SU-DHL-6 (cell line): ENCODE data around the gene MLANA.

ENCODE experiments used
- H2AFZ ChIP-seq: fragments of 200-600 bp; sonication (generic); 2 replicates; pipeline ENCODE4 v1.6.1; 2014; ENCODE audit warnings: low read depth, mild to moderate bottlenecking, moderate library complexity, mixed read lengths, antibody characterized with exemption, low read length; ENCODE audit not compliant: severe bottlenecking
- H3F3A ChIP-seq: fragments of 200-600 bp; shearing (Covaris generic); 2 replicates; pipeline ENCODE4 v1.6.0; 2016; ENCODE audit warnings: antibody characterized with exemption, mild to moderate bottlenecking; ENCODE audit not compliant: insufficient read depth
- H3K27ac ChIP-seq: fragments of 200-600 bp; sonication (generic); 2 replicates; pipeline ENCODE4 v1.5.1; 2016; ENCODE audit warnings: low read depth, mild to moderate bottlenecking, low read length, moderate library complexity, mixed read lengths
- H3K27me3 ChIP-seq: fragments of 200-600 bp; sonication (generic), shearing (Covaris generic); 2 replicates; pipeline ENCODE4 v1.6.0; 2014; ENCODE audit warnings: mild to moderate bottlenecking, low read length
- H3K36me3 ChIP-seq: fragments of 200-600 bp; sonication (generic); 2 replicates; pipeline ENCODE4 v1.6.1; 2014; ENCODE audit warnings: mild to moderate bottlenecking, low read length, mixed read lengths
- H3K4me2 ChIP-seq: fragments of 300-600, 200-600 bp; shearing (Covaris generic), sonication (generic); 2 replicates; pipeline ENCODE4 v1.6.0; 2014; ENCODE audit warnings: low read length, low read depth, mild to moderate bottlenecking; ENCODE audit not compliant: poor library complexity, severe bottlenecking
- H3K4me3 ChIP-seq: fragments of 200-600 bp; sonication (generic); 2 replicates; pipeline ENCODE4 v1.5.1; 2014; ENCODE audit warnings: antibody characterized with exemption, low read length, mild to moderate bottlenecking, mixed read lengths; ENCODE audit not compliant: insufficient read depth, poor library complexity, severe bottlenecking
- H3K79me2 ChIP-seq: fragments of 200-600 bp; sonication (generic); 2 replicates; pipeline ENCODE4 v1.6.1; 2014; ENCODE audit warnings: mild to moderate bottlenecking, low read length, moderate library complexity; ENCODE audit not compliant: insufficient read depth
- H3K9ac ChIP-seq: fragments of 200-600 bp; sonication (generic); 2 replicates; pipeline ENCODE4 v1.7.0; 2014; ENCODE audit warnings: mild to moderate bottlenecking, low read length
- H3K9me2 ChIP-seq: fragments of 200-600 bp; sonication (generic); replicated peaks from 2 replicates; pipeline ENCODE4 v1.6.1; 2014; ENCODE audit warnings: low read length; ENCODE audit not compliant: insufficient read depth
- H3K9me3 ChIP-seq: fragments of 200-600 bp; sonication (generic); 2 replicates; pipeline ENCODE4 v1.6.1; 2014; ENCODE audit warnings: low read length, mixed read lengths; ENCODE audit not compliant: insufficient read depth
- H4K20me1 ChIP-seq: fragments of 200-600 bp; sonication (generic); 2 replicates; pipeline ENCODE4 v1.6.1; 2014; ENCODE audit warnings: low read depth, mild to moderate bottlenecking, antibody characterized with exemption, low read length, moderate library complexity, mixed read lengths
- EZH2phosphoT487 ChIP-seq: fragments of 200-600 bp; sonication (generic), shearing (Covaris generic); conservative IDR thresholded peaks from 2 replicates; pipeline ENCODE4 v1.6.1; 2018; ENCODE audit warnings: mild to moderate bottlenecking, antibody characterized with exemption, low read length, moderate library complexity, mixed read lengths
- TF ChIP-seq, protein P1 (sequence below): fragments of 200-600 bp; sonication (generic); IDR thresholded peaks from one replicate; pipeline ENCODE4 v1.5.1; 2017; ENCODE audit warnings: antibody characterized with exemption, mild to moderate bottlenecking, low read length, moderate library complexity; ENCODE audit not compliant: insufficient read depth, poor library complexity, severe bottlenecking

The MLANA gene

GRCh38 chr9:5953743-5954707 lies 63.3 kb downstream of the MLANA start:
- Histone ChIP-seq H3K9me2 (no peaks in the 10 kb centered on the region), H3K27me3 (no peaks in the 10 kb centered on the region), H3K36me3 (0 out of 2 replicates have a peak, but pooled peaks cover 4% of the 10 kb centered on the region), H3K79me2 (0 out of 2 replicates have a peak, but pooled peaks cover 5% of the 10 kb centered on the region), H3K4me2 (no peak overlapping the region), H3K9me3 (no peaks in the 10 kb centered on the region), H3K27ac (no peak overlapping the region), H4K20me1 (peaks cover 7% of the 10 kb centered on the region; the same call in 1 of the 2 replicates), H2AFZ (no peak overlapping the region), H3F3A (no peaks in the 10 kb centered on the region), H3K9ac (no peak overlapping the region), H3K4me3 (no peak overlapping the region)
- no peak for TF ChIP-seq EZH2phosphoT487
- TF ChIP-seq, protein P1, sequence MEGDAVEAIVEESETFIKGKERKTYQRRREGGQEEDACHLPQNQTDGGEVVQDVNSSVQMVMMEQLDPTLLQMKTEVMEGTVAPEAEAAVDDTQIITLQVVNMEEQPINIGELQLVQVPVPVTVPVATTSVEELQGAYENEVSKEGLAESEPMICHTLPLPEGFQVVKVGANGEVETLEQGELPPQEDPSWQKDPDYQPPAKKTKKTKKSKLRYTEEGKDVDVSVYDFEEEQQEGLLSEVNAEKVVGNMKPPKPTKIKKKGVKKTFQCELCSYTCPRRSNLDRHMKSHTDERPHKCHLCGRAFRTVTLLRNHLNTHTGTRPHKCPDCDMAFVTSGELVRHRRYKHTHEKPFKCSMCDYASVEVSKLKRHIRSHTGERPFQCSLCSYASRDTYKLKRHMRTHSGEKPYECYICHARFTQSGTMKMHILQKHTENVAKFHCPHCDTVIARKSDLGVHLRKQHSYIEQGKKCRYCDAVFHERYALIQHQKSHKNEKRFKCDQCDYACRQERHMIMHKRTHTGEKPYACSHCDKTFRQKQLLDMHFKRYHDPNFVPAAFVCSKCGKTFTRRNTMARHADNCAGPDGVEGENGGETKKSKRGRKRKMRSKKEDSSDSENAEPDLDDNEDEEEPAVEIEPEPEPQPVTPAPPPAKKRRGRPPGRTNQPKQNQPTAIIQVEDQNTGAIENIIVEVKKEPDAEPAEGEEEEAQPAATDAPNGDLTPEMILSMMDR = no peak

GRCh38 chr9:5957166-5957565 lies 66.5 kb downstream of the MLANA start:
- H3K79me2 ChIP-seq = 0 out of 2 replicates have a peak, but pooled peaks cover 5% of the 10 kb centered on the region
- 0 out of 2 replicates have a peak, but pooled peaks cover 4% of the 10 kb centered on the region for H3K36me3 ChIP-seq
- no peak overlapping the region for H3K4me2 ChIP-seq
- H4K20me1 ChIP-seq = peaks cover 7% of the 10 kb centered on the region; the same call in 1 of the 2 replicates
- no peaks in the 10 kb centered on the region; the same call in 1 of the 2 replicates for H3F3A ChIP-seq
- TF ChIP-seq, protein P1 = no peak
- no peak for TF ChIP-seq EZH2phosphoT487
- H3K27me3 ChIP-seq = no peaks in the 10 kb centered on the region
- H3K9ac ChIP-seq = no peak overlapping the region
- no peak overlapping the region for H3K4me3 ChIP-seq
- H3K9me3 ChIP-seq = no peaks in the 10 kb centered on the region
- H2AFZ ChIP-seq = no peak overlapping the region
- no peaks in the 10 kb centered on the region for H3K9me2 ChIP-seq
- no peak overlapping the region for H3K27ac ChIP-seq

GRCh38 chr9:5958273-5958672 lies 67.6 kb downstream of the MLANA start:
- Histone ChIP-seq H3K9ac (no peak overlapping the region), H3K36me3 (0 out of 2 replicates have a peak, but pooled peaks cover 4% of the 10 kb centered on the region), H3K9me2 (no peaks in the 10 kb centered on the region), H3K4me2 (peak overlapping the region; percentile 25), H2AFZ (no peak overlapping the region), H3F3A (no peaks in the 10 kb centered on the region; the same call in 1 of the 2 replicates), H4K20me1 (peaks cover 2% of the 10 kb centered on the region; the same call in 1 of the 2 replicates), H3K27me3 (no peaks in the 10 kb centered on the region), H3K4me3 (no peak overlapping the region), H3K27ac (no peak overlapping the region), H3K79me2 (0 out of 2 replicates have a peak, but pooled peaks cover 5% of the 10 kb centered on the region), H3K9me3 (no peaks in the 10 kb centered on the region)
- no peak for TF ChIP-seq EZH2phosphoT487
- TF ChIP-seq, protein P1 = no peak
